Activated CD4-positive, alpha-beta T cell treated with anti-CD3 and anti-CD28 coated beads, Interleukin-2, Interleukin-4, amounts not matched to agents 100 ng/mL and 50 ng/mL, durations not matched to agents 16 hours and 8 hours (primary cell): ENCODE data around the gene ZNF628.

Source experiments
- DNase-seq: peaks from one replicate; pipeline ENCODE4 v3.0.0-alpha.2; 2020; ENCODE audit warnings: low spot score

The ZNF628 gene

GRCh38 chr19:55451163-55451964, 25.1 kb upstream of the ZNF628 start:
- no peak for DNase-seq

- DNase-seq, result no peak
Measured at GRCh38 chr19:55451965-55452748, 24.3 kb upstream of the ZNF628 start.

GRCh38 chr19:55452749-55453346, 23.6 kb upstream of the ZNF628 start:
- DNase-seq, result peak; percentile 47

- DNase-seq, result no peak
Measured at GRCh38 chr19:55453511-55454260, 22.7 kb upstream of the ZNF628 start.

- DNase-seq, result peak; percentile 34
Measured at GRCh38 chr19:55454787-55455243, 21.6 kb upstream of the ZNF628 start.

- DNase-seq, result no peak
Measured at GRCh38 chr19:55455576-55456235, 20.7 kb upstream of the ZNF628 start.

- no peak for DNase-seq
Measured at GRCh38 chr19:55456347-55456746, 20.1 kb upstream of the ZNF628 start.

GRCh38 chr19:55457683-55458457, 18.5 kb upstream of the ZNF628 start:
- no peak for DNase-seq

GRCh38 chr19:55459551-55459949, 16.9 kb upstream of the ZNF628 start:
- DNase-seq, result no peak

GRCh38 chr19:55459950-55460657, 16.3 kb upstream of the ZNF628 start:
- DNase-seq, result no peak

- peak; percentile 54 for DNase-seq
Measured at GRCh38 chr19:55460670-55461258, 15.7 kb upstream of the ZNF628 start.

- peak; percentile 100 for DNase-seq
Measured at GRCh38 chr19:55461259-55461973, 15.0 kb upstream of the ZNF628 start, which contains the start of gene ISOC2. TSS of gene ISOC2 (minus strand) at chr19:55461642. CDS start at chr19:55456486, 5,156 bp downstream.

GRCh38 chr19:55461974-55462626, 14.3 kb upstream of the ZNF628 start:
- no peak for DNase-seq

GRCh38 chr19:55462722-55463121, 13.7 kb upstream of the ZNF628 start:
- DNase-seq, result no peak

GRCh38 chr19:55463583-55464031, 12.8 kb upstream of the ZNF628 start:
- DNase-seq, result no peak

GRCh38 chr19:55464039-55464661, 12.3 kb upstream of the ZNF628 start:
- no peak for DNase-seq

GRCh38 chr19:55464662-55465054, 11.8 kb upstream of the ZNF628 start, which contains the start of gene C19orf85:
TSS of gene C19orf85 (minus strand) at chr19:55464751. CDS start at chr19:55464554, 197 bp downstream.
- DNase-seq, result no peak
